ENCODE measurements around the gene MOB1B.
A peak's percentile ranks its signal among the peaks of the same experiment; 100 is the strongest.
"Not testable (repeated sequence)": the region's sequence is repeated elsewhere in the genome, so short reads cannot be mapped to it uniquely, and the experiment has no call there.

MOB1B gene

GRCh38 chr4:71009890-71010588, 107.9 kb downstream of the MOB1B start:
- DNase-seq (ENCODE audit: low read depth, low spot score) = peak; percentile 72
- in situ Hi-C loops (cut with HindIII; ENCODE audit: low sequenced_read_pairs) = no loop called here
- H3K4me3 ChIP-seq (ENCODE audit: low read depth, low read length) = no peak overlapping the region
- peak; percentile 63 for TF ChIP-seq CTCF (IDR thresholded peaks at IDR 0.05; ENCODE audit: low read depth, low read length)

- no peak for DNase-seq (ENCODE audit: low read depth, low spot score)
- in situ Hi-C loops (cut with HindIII; ENCODE audit: low sequenced_read_pairs) = no loop called here
- TF ChIP-seq CTCF (IDR thresholded peaks at IDR 0.05; ENCODE audit: low read depth, low read length) = no peak
- H3K4me3 ChIP-seq (ENCODE audit: low read depth, low read length) = no peak overlapping the region
These were observed 109.3 kb downstream of the MOB1B start for GRCh38 chr4:71011451-71011850.

GRCh38 chr4:71017391-71017790, 115.2 kb downstream of the MOB1B start:
- in situ Hi-C loops (cut with HindIII; ENCODE audit: low sequenced_read_pairs); DNase-seq (ENCODE audit: low read depth, low spot score): not testable (repeated sequence)

GRCh38 chr4:71020611-71021010, 118.4 kb downstream of the MOB1B start:
- in situ Hi-C loops (cut with HindIII; ENCODE audit: low sequenced_read_pairs) = no loop called here
- no peak for TF ChIP-seq CTCF (IDR thresholded peaks at IDR 0.05; ENCODE audit: low read depth, low read length)
- H3K4me3 ChIP-seq (ENCODE audit: low read depth, low read length) = no peak overlapping the region
- DNase-seq (ENCODE audit: low read depth, low spot score) = peak; percentile 42

More at GRCh38 chr4:71017391-71017790, 115.2 kb downstream of the MOB1B start:
- H3K4me3 ChIP-seq (ENCODE audit: low read depth, low read length) = not testable (repeated sequence)

GRCh38 chr4:71025654-71026053, 123.5 kb downstream of the MOB1B start:
- TF ChIP-seq CTCF (IDR thresholded peaks at IDR 0.05; ENCODE audit: low read depth, low read length) = no peak
- in situ Hi-C loops (cut with HindIII; ENCODE audit: low sequenced_read_pairs) = no loop called here
- H3K4me3 ChIP-seq (ENCODE audit: low read depth, low read length) = no peak overlapping the region
- peak; percentile 13 for DNase-seq (ENCODE audit: low read depth, low spot score)

- no peak overlapping the region for H3K4me3 ChIP-seq (ENCODE audit: low read depth, low read length)
- in situ Hi-C loops (cut with HindIII; ENCODE audit: low sequenced_read_pairs) = no loop called here
- TF ChIP-seq CTCF (IDR thresholded peaks at IDR 0.05; ENCODE audit: low read depth, low read length) = no peak
- DNase-seq (ENCODE audit: low read depth, low spot score) = peak; percentile 77
These were observed 123.9 kb downstream of the MOB1B start for GRCh38 chr4:71026086-71026485.

- no peak overlapping the region for H3K4me3 ChIP-seq (ENCODE audit: low read depth, low read length)
- in situ Hi-C loops (cut with HindIII; ENCODE audit: low sequenced_read_pairs) = no loop called here
- TF ChIP-seq CTCF (IDR thresholded peaks at IDR 0.05; ENCODE audit: low read depth, low read length) = no peak
- no peak for DNase-seq (ENCODE audit: low read depth, low spot score)
These were observed 125.4 kb downstream of the MOB1B start for GRCh38 chr4:71027611-71028010.

Measured in astrocyte of the spinal cord (primary cell).